Measurements from ENCODE around the gene SDR42E2. TPM values are rescaled to one million over a fixed set of nuclear protein-coding genes. Genes with fewer than 3 reads are reported as not detected.

The SDR42E2 gene
- total RNA-seq, 2 experiments from 2014 or later, result 0.29 TPM; not detected in 1

GRCh38 chr16:22161401-22161800 lies 905 bp upstream of the SDR42E2 start:
- no peaks in the 10 kb centered on the region for H3K36me3 ChIP-seq (ENCODE audit: insufficient read depth, low read length)
- intact Hi-C loops (cut with micrococcal nuclease; ENCODE audit: unreplicated experiment), result no loop called here
- ChIA-PET POLR2A (no interaction called here), CTCF (ENCODE audit: unreplicated experiment) (no interaction called here)
- no peak overlapping the region for H2AFZ ChIP-seq (ENCODE audit: low read length)
- DNase-seq (ENCODE audit: low spot score), result no peak
- H3K9me3 ChIP-seq (ENCODE audit: low read length), result no peaks in the 10 kb centered on the region
- H4K20me1 ChIP-seq (ENCODE audit: insufficient read depth, low read length), result no peaks in the 10 kb centered on the region
- no TSS peak for BruUV-seq (replicated peaks)
- no peak for TF ChIP-seq CTCF (conservative IDR thresholded peaks at IDR 0.05; ENCODE audit: low read length)
- no peak for TF ChIP-seq EZH2phosphoT487 (IDR thresholded peaks at IDR 0.05; ENCODE audit: borderline replicate concordance, low read depth, low read length)
- no peak overlapping the region for H3K4me2 ChIP-seq (ENCODE audit: low read length)
- H3K27ac ChIP-seq (ENCODE audit: low read depth, low read length, poor library complexity, severe bottlenecking), result no peak overlapping the region
- no peaks in the 10 kb centered on the region for H3K9me2 ChIP-seq (ENCODE audit: insufficient read depth, low read length)
- H3K4me3 ChIP-seq (ENCODE audit: low read depth, low read length, poor library complexity, severe bottlenecking), result no peak overlapping the region
- H3K79me2 ChIP-seq (ENCODE audit: insufficient read depth, low read depth, low read length), result no peaks in the 10 kb centered on the region
- H3K4me1 ChIP-seq (ENCODE audit: insufficient read depth, low read length, poor library complexity, severe bottlenecking), result no peaks in the 10 kb centered on the region

- POLR2A ChIA-PET, result interaction anchor here (0.6 kb wide), 1 partner anchor 8 kb away, joined by 7 read pairs; no protein-coding TSS in a partner anchor
- H3K4me2 ChIP-seq (ENCODE audit: low read length), result no peak overlapping the region
Measured at GRCh38 chr16:22162656-22163009, 327 bp downstream of the SDR42E2 start.

More at GRCh38 chr16:22162656-22163009, 327 bp downstream of the SDR42E2 start:
- Histone ChIP-seq H3K36me3 (ENCODE audit: insufficient read depth, low read length) (no peaks in the 10 kb centered on the region), H3K4me1 (ENCODE audit: insufficient read depth, low read length, poor library complexity, severe bottlenecking) (no peaks in the 10 kb centered on the region), H3K79me2 (ENCODE audit: insufficient read depth, low read depth, low read length) (no peaks in the 10 kb centered on the region), H3K9me3 (ENCODE audit: low read length) (0 out of 2 replicates have a peak, but pooled peaks cover 2% of the 10 kb centered on the region), H4K20me1 (ENCODE audit: insufficient read depth, low read length) (no peaks in the 10 kb centered on the region), H2AFZ (ENCODE audit: low read length) (no peak overlapping the region), H3K4me3 (ENCODE audit: low read depth, low read length, poor library complexity, severe bottlenecking) (no peak overlapping the region), H3K27ac (ENCODE audit: low read depth, low read length, poor library complexity, severe bottlenecking) (no peak overlapping the region), H3K9me2 (ENCODE audit: insufficient read depth, low read length) (no peaks in the 10 kb centered on the region)
- CTCF ChIA-PET (ENCODE audit: unreplicated experiment), result no interaction called here
- intact Hi-C loops (cut with micrococcal nuclease; ENCODE audit: unreplicated experiment), result no loop called here
- no peak for DNase-seq (ENCODE audit: low spot score)
- no TSS peak for BruUV-seq (replicated peaks)
- no peak for TF ChIP-seq EZH2phosphoT487 (IDR thresholded peaks at IDR 0.05; ENCODE audit: borderline replicate concordance, low read depth, low read length)
- no peak for TF ChIP-seq CTCF (conservative IDR thresholded peaks at IDR 0.05; ENCODE audit: low read length)
